Astrocyte (in vitro differentiated cells and primary cell): Measurements from ENCODE around the gene STK17A.

Source experiments
- EZH2 ChIP-seq: IDR thresholded peaks from 2 replicates; pipeline ENCODE4 v1.6.1; 2012; ENCODE audit warnings: mild to moderate bottlenecking, low read length, inconsistent platforms; ENCODE audit not compliant: insufficient read depth
- TF ChIP-seq, protein P1 (sequence below): IDR thresholded peaks from 2 replicates; pipeline ENCODE4 v1.5.1; 2011; ENCODE audit warnings: low read depth, mild to moderate bottlenecking, inconsistent platforms, low read length, moderate library complexity; ENCODE audit not compliant: insufficient read depth

DNA sequence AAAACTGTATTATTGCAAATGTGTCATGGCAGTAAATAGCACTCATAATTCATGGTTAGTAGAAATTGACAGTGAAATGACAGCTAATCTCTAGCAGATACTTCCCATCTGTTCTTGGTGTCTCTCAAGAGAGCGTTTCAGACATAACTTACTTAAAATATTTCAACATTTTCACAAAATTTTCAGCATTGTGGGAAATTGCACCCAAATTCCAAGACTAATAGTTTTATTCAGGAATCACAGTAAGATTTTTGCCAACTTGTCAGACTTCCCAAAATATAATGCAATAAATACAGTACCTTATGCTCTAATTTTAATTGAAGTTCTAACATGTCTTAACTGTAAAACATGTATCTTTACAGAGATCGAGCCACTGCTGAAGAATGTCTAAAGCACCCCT, 41.2 kb downstream of the STK17A start:
- TF ChIP-seq, protein P1, sequence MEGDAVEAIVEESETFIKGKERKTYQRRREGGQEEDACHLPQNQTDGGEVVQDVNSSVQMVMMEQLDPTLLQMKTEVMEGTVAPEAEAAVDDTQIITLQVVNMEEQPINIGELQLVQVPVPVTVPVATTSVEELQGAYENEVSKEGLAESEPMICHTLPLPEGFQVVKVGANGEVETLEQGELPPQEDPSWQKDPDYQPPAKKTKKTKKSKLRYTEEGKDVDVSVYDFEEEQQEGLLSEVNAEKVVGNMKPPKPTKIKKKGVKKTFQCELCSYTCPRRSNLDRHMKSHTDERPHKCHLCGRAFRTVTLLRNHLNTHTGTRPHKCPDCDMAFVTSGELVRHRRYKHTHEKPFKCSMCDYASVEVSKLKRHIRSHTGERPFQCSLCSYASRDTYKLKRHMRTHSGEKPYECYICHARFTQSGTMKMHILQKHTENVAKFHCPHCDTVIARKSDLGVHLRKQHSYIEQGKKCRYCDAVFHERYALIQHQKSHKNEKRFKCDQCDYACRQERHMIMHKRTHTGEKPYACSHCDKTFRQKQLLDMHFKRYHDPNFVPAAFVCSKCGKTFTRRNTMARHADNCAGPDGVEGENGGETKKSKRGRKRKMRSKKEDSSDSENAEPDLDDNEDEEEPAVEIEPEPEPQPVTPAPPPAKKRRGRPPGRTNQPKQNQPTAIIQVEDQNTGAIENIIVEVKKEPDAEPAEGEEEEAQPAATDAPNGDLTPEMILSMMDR = no peak
- no peak for TF ChIP-seq EZH2
